ENCODE data around the gene GLUL.

- TF ChIP-seq CTCF (conservative IDR thresholded peaks at IDR 0.05): no peak
- TF ChIP-seq EZH2 (IDR thresholded peaks at IDR 0.05; ENCODE audit: low read depth): no peak
Observed at GRCh38 chr1:182394055-182394775, 2.6 kb upstream of the GLUL start.

Measured in PC-9 (cell line).